HG03064 (cell line): ENCODE data around the gene PLET1.
"Not testable (repeated sequence)": the region's sequence is repeated elsewhere in the genome, so short reads cannot be mapped to it uniquely, and the experiment has no call there.

Source experiments
- ATAC-seq: cut with Tn5 transposase; IDR thresholded peaks from one replicate; pipeline ENCODE4 v1.9.1; 2021; ENCODE audit warnings: low read depth; ENCODE audit not compliant: unreplicated experiment

PLET1 gene

DNA sequence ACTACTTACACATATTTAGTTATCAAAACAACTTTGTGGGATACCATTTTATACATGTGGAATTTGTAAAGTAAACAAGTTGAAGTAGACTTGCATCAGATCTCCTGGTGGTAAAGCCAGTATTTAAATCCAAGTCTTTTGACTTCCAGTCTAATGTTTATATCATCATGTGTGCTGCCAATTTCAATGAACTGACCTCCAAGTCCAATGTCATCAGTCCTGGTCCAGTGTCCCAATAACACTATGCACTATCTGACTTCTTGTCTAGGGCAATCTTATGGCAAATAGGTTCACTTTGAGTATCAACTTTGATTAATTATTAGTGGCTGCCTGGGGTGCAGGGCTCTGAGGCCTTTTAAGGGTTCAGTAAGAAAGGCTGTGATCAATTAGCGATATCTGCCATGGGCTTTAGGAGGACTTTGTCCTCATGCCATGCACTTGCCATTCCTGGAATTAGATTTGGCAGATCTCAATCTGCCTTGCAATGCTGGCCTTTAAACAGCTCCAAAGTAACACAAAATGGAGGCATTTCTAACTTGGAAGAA lies 44.0 kb downstream of the PLET1 start:
- no peak for ATAC-seq

DNA sequence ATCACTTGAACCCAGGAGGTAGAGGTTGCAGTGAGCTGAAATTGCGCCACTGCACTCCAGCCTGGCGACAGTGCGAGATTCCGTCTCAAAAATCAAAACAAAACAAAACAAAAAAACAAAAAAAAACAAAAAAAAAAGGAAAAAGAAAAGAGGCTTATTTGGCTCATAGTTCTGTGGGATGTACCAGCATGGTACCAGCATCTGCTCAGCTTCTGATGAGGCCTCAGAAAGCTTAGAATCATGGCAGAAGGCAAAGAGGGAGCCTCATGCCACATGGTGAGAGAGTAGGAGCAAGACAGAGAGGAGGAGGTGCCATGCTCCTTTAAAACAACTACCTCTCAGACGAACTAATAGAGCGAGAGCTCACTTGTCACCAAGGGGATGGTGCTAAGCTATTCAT lies 45.0 kb downstream of the PLET1 start:
- ATAC-seq, result no peak

GRCh38 chr11:112213753-112214152 lies 46.9 kb downstream of the PLET1 start:
- no peak for ATAC-seq

GRCh38 chr11:112212710-112213109 lies 48.0 kb downstream of the PLET1 start:
- no peak for ATAC-seq

GRCh38 chr11:112212290-112212689 lies 48.4 kb downstream of the PLET1 start:
- ATAC-seq, result no peak

- no peak for ATAC-seq
Measured at GRCh38 chr11:112211536-112211935, 49.1 kb downstream of the PLET1 start.

DNA sequence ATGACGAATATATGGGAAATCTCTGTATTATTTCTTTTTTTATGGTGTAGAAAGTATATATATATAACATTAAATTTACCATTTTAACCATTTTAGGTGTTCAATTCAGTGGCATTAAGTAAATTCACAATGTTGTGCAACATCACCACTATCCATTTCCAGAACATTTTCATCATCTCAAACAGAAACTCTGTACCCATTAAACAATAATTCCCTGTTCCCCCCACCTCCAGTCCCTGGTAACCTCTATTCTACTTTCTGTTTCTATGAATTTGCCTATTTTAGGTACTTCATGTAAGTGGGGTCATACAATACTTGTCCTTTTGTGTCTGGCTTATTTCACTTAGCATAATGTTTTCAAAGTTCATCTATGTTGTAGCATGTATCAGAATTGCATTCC lies 49.8 kb downstream of the PLET1 start:
- no peak for ATAC-seq

GRCh38 chr11:112206071-112206470 lies 54.6 kb downstream of the PLET1 start:
- no peak for ATAC-seq

DNA sequence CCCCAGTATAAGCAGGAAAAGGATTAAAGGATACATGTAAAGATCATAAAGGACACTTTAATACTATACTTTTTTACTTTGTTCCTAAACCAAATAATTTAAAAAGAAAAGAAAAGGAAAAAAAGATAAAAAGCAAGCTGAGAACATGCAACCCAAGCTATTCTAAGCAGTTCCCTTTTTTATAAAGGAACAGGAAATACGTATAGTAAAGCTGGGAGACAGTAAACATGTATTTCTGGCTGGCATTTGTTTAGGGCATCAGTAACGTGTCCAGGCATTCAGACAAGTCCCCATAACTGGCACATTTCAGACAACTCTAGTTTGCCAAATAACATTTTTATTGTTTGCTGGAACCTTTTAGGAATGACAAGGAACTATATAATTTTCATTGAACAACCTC lies 60.4 kb downstream of the PLET1 start:
- ATAC-seq, result no peak

GRCh38 chr11:112199101-112199500 lies 61.6 kb downstream of the PLET1 start:
- ATAC-seq, result not testable (repeated sequence)
